ENCODE results near the gene DROSHA. TPM values are rescaled to one million over a fixed set of nuclear protein-coding genes. Genes with fewer than 3 reads are reported as not detected.

Gene DROSHA
- polyA plus RNA-seq, 3 donors, result 2.2 to 12.6 (median 7.6) TPM

DNA sequence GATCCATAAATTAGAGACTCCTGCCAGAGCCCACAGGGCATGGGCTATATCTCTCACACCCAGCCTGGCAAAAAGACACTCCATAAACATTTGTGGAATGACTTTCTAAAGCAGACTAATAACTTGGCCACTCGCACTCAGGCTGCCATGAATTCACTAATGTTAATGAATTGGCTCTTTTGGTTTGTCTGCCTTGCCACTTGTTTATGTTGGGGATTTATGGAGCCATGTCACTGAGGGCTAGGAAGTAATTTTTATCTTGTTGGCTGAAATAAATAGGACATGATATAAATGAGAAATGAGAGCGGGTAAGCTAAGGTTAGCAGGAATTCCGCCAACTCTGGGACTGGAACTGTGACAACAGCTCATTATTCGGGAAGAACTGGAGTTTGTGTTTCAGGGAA, 55.2 kb downstream of the DROSHA start:
- Mint-ChIP-seq H3K27ac (no peak overlapping the region), H3K9me3 (no peaks in the 10 kb centered on the region), H3K27me3 (ENCODE audit: low read depth in 3 of 3) (no peaks in the 10 kb centered on the region), H3K4me1 (peaks cover 7% of the 10 kb centered on the region), H3K4me3 (no peak overlapping the region), H3K36me3 (peaks cover 24 to 35% of the 10 kb centered on the region in 2 donors)
- H3K4me1 ChIP-seq (ENCODE audit: control insufficient read depth in 1 of 2, insufficient read depth in 2 of 2, low read length in 2 of 2), result no peaks in the 10 kb centered on the region
- no peak overlapping the region for H3K4me3 ChIP-seq (replicated peaks in 1 of 3; ENCODE audit: low read depth in 2 of 3, low read length in 3 of 3)
- H3K4me2 ChIP-seq (replicated peaks; ENCODE audit: extremely low read depth, low read length, poor library complexity, severe bottlenecking), result no peak overlapping the region
- no peaks in the 10 kb centered on the region for H3K27me3 ChIP-seq (ENCODE audit: control insufficient read depth in 2 of 2, insufficient read depth in 2 of 2, low read length in 2 of 2)
- H3K36me3 ChIP-seq (replicated peaks in 1 of 2; ENCODE audit: control insufficient read depth in 1 of 2, insufficient read depth in 2 of 2, low read length in 2 of 2), result peaks cover 7 to 40% of the 10 kb centered on the region in 2 donors
- TF ChIP-seq, protein P1, sequence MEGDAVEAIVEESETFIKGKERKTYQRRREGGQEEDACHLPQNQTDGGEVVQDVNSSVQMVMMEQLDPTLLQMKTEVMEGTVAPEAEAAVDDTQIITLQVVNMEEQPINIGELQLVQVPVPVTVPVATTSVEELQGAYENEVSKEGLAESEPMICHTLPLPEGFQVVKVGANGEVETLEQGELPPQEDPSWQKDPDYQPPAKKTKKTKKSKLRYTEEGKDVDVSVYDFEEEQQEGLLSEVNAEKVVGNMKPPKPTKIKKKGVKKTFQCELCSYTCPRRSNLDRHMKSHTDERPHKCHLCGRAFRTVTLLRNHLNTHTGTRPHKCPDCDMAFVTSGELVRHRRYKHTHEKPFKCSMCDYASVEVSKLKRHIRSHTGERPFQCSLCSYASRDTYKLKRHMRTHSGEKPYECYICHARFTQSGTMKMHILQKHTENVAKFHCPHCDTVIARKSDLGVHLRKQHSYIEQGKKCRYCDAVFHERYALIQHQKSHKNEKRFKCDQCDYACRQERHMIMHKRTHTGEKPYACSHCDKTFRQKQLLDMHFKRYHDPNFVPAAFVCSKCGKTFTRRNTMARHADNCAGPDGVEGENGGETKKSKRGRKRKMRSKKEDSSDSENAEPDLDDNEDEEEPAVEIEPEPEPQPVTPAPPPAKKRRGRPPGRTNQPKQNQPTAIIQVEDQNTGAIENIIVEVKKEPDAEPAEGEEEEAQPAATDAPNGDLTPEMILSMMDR (IDR thresholded peaks at IDR 0.05), result no peak
- no peaks in the 10 kb centered on the region for H3K9me3 ChIP-seq (replicated peaks in 1 of 2; ENCODE audit: control insufficient read depth in 1 of 2, insufficient read depth in 1 of 2, low read length in 2 of 2)
- 100% methylated on average over 4 of the region's 4 CpGs for WGBS (ENCODE audit: insufficient coverage)
- H3K27ac ChIP-seq (ENCODE audit: low read depth in 1 of 2, low read length in 2 of 2), result no peak overlapping the region
- no peak overlapping the region for H2AFZ ChIP-seq (ENCODE audit: insufficient read depth, low read depth, low read length, poor library complexity, severe bottlenecking)
- intact Hi-C loops (cut with micrococcal nuclease), result no loop called here
- H3K79me2 ChIP-seq (ENCODE audit: insufficient read depth, low read length), result no peaks in the 10 kb centered on the region
- H3K9ac ChIP-seq (ENCODE audit: insufficient read depth, low read length, poor library complexity, severe bottlenecking), result no peak overlapping the region
- DNase-seq, result no peak
- no peaks in the 10 kb centered on the region for H4K20me1 ChIP-seq (ENCODE audit: insufficient read depth, low read length)

- Histone ChIP-seq H3K4me2 (replicated peaks; ENCODE audit: extremely low read depth, low read length, poor library complexity, severe bottlenecking) (no peak overlapping the region), H3K36me3 (replicated peaks in 1 of 2; ENCODE audit: control insufficient read depth in 1 of 2, insufficient read depth in 2 of 2, low read length in 2 of 2) (peaks cover 8 to 34% of the 10 kb centered on the region in 2 donors), H2AFZ (ENCODE audit: insufficient read depth, low read depth, low read length, poor library complexity, severe bottlenecking) (no peak overlapping the region), H3K4me1 (ENCODE audit: control insufficient read depth in 1 of 2, insufficient read depth in 2 of 2, low read length in 2 of 2) (peaks cover 0 to 7% of the 10 kb centered on the region in 2 donors), H3K9ac (ENCODE audit: insufficient read depth, low read length, poor library complexity, severe bottlenecking) (no peak overlapping the region), H4K20me1 (ENCODE audit: insufficient read depth, low read length) (no peaks in the 10 kb centered on the region), H3K27me3 (ENCODE audit: control insufficient read depth in 2 of 2, insufficient read depth in 2 of 2, low read length in 2 of 2) (no peaks in the 10 kb centered on the region), H3K4me3 (replicated peaks in 1 of 3; ENCODE audit: low read depth in 2 of 3, low read length in 3 of 3) (no peak overlapping the region), H3K27ac (ENCODE audit: low read depth in 1 of 2, low read length in 2 of 2) (no peak overlapping the region), H3K9me3 (replicated peaks in 1 of 2; ENCODE audit: control insufficient read depth in 1 of 2, insufficient read depth in 1 of 2, low read length in 2 of 2) (no peaks in the 10 kb centered on the region), H3K79me2 (ENCODE audit: insufficient read depth, low read length) (no peaks in the 10 kb centered on the region)
- Mint-ChIP-seq H3K27ac (no peak overlapping the region), H3K4me1 (peaks cover 13% of the 10 kb centered on the region), H3K4me3 (no peak overlapping the region), H3K9me3 (no peaks in the 10 kb centered on the region), H3K36me3 (peaks cover 27 to 36% of the 10 kb centered on the region in 2 donors), H3K27me3 (ENCODE audit: low read depth in 3 of 3) (no peaks in the 10 kb centered on the region)
- TF ChIP-seq, protein P1 (IDR thresholded peaks at IDR 0.05), result no peak
- intact Hi-C loops (cut with micrococcal nuclease), result no loop called here
- 89% methylated on average over 1 of the region's 1 CpG for WGBS (ENCODE audit: insufficient coverage)
- no peak for DNase-seq
Observed at GRCh38 chr5:31471916-31472315, 60.0 kb downstream of the DROSHA start.
